HepG2 (cell line): ENCODE measurements around the gene CALR. TPM values are rescaled to one million over a fixed set of nuclear protein-coding genes. Genes with fewer than 3 reads are reported as not detected.
A peak's percentile ranks its signal among the peaks of the same experiment; 100 is the strongest.

ENCODE experiments used
- CBFB ChIP-seq: sonication (generic); formaldehyde crosslinking; IDR thresholded peaks from 2 replicates; pipeline ENCODE4 v1.4.0; 2020; ENCODE audit warnings: missing genetic modification reagents
- DPF2 ChIP-seq: sonication (generic); formaldehyde crosslinking; IDR thresholded peaks from 2 replicates; pipeline ENCODE4 v1.4.0; 2020; ENCODE audit warnings: mild to moderate bottlenecking, low read depth, missing genetic modification reagents, borderline replicate concordance
- GATAD1 ChIP-seq: IDR thresholded peaks from 2 replicates; pipeline ENCODE4 v1.6.1; 2016; ENCODE audit warnings: missing genetic modification reagents, missing compliant biosample characterization
- GLI4 ChIP-seq: sonication (generic); formaldehyde crosslinking; IDR thresholded peaks from 2 replicates; pipeline ENCODE4 v1.5.1; 2020; ENCODE audit warnings: missing genetic modification reagents, mild to moderate bottlenecking, moderate library complexity, borderline replicate concordance
- HCFC1 ChIP-seq: fragments of 150-350 bp; IDR thresholded peaks from 2 replicates; pipeline ENCODE4 v1.6.1; 2014; ENCODE audit warnings: low read depth, low read length
- HDAC2 ChIP-seq: sonication (generic); formaldehyde crosslinking; IDR thresholded peaks from 2 replicates; pipeline ENCODE4 v1.4.0; 2020; ENCODE audit warnings: missing genetic modification reagents
- HIVEP1 ChIP-seq: sonication (generic); formaldehyde crosslinking; IDR thresholded peaks from 2 replicates; pipeline ENCODE4 v1.4.0; 2020; ENCODE audit warnings: mild to moderate bottlenecking, missing genetic modification reagents
- HNRNPK ChIP-seq: fragments of 200-400 bp; formaldehyde crosslinking; IDR thresholded peaks from 2 replicates; pipeline ENCODE4 v1.6.1; 2018; ENCODE audit warnings: low read length, low read depth, moderate library complexity, mild to moderate bottlenecking; ENCODE audit not compliant: poor library complexity, severe bottlenecking
- KDM3A ChIP-seq: IDR thresholded peaks from 2 replicates; pipeline ENCODE4 v1.6.1; 2018; ENCODE audit warnings: low read depth, missing compliant biosample characterization
- MYC ChIP-seq: sonication (generic); formaldehyde crosslinking; IDR thresholded peaks from 2 replicates; pipeline ENCODE4 v1.9.0; 2021; ENCODE audit warnings: missing genetic modification reagents, borderline replicate concordance
- PLRG1 ChIP-seq: fragments of 450-650 bp; conservative IDR thresholded peaks from 2 replicates; pipeline ENCODE4 v1.6.1; 2016
- SP2 ChIP-seq: sonication (generic); formaldehyde crosslinking; IDR thresholded peaks from 2 replicates; pipeline ENCODE4 v1.5.1; 2020; ENCODE audit warnings: mild to moderate bottlenecking, missing genetic modification reagents
- SRSF9 ChIP-seq: fragments of 200-400 bp; formaldehyde crosslinking; IDR thresholded peaks from 2 replicates; pipeline ENCODE4 v1.6.1; 2018; ENCODE audit warnings: borderline replicate concordance, mild to moderate bottlenecking, low read depth, low read length; ENCODE audit not compliant: insufficient read depth, poor library complexity, severe bottlenecking
- ZBTB14 ChIP-seq: sonication (generic); formaldehyde crosslinking; IDR thresholded peaks from 2 replicates; pipeline ENCODE4 v1.4.0; 2020; ENCODE audit warnings: missing genetic modification reagents
- ZNF235 ChIP-seq: sonication (generic); formaldehyde crosslinking; IDR thresholded peaks from 2 replicates; pipeline ENCODE4 v1.8.1; 2023; ENCODE audit warnings: mild to moderate bottlenecking, missing genetic modification reagents, borderline replicate concordance
- ZNF629 ChIP-seq: sonication (generic); formaldehyde crosslinking; conservative IDR thresholded peaks from 2 replicates; pipeline ENCODE4 v1.5.0; 2020; ENCODE audit warnings: missing genetic modification reagents
- ZNF839 ChIP-seq: sonication (generic); formaldehyde crosslinking; IDR thresholded peaks from 2 replicates; pipeline ENCODE4 v1.4.0; 2020; ENCODE audit warnings: missing genetic modification reagents, mild to moderate bottlenecking, borderline replicate concordance
- polyA plus RNA-seq, 8 experiments: library from polyadenylated mRNA; depleted of rRNA in 3 of 8; stranded (reverse) in 7 of 8; unstranded in 1 of 8; fragments of >200 nt; fragmentation: Illumina TruSeq in 4 of 8; extraction: Trizol in 4 of 8; gene quantifications; 2 replicates each; pipeline versions ENCODE4 v1.2.1 to v1.2.3, GENCODE V29; 2011 to 2016; ENCODE audit warnings: low read depth in 4 of 8, missing spikeins in 1 of 8, mixed read lengths in 1 of 8; ENCODE audit not compliant: insufficient read depth in 1 of 8
- total RNA-seq, 5 experiments: library from RNA; depleted of rRNA; stranded (reverse); fragments of >200 nt; fragmentation: Illumina TruSeq; extraction: Trizol; gene quantifications; 2 replicates each; pipeline ENCODE4 v1.2.3, GENCODE V29; 2016; ENCODE audit warnings: low read depth in 1 of 5
- TF ChIP-seq, protein P1 (sequence below): IDR thresholded peaks from 2 replicates; pipeline ENCODE4 v1.6.1; 2016; ENCODE audit warnings: mild to moderate bottlenecking, missing biosample characterization, missing genetic modification reagents
- TF ChIP-seq, protein P2 (sequence below), 2 experiments: sonication (generic) in 1 of 2; formaldehyde crosslinking in 1 of 2; IDR thresholded peaks; 2 replicates each; pipeline versions ENCODE4 v1.6.1 to v1.9.0; 2014 to 2022; ENCODE audit warnings: antibody characterized with exemption in 1 of 2, borderline replicate concordance in 1 of 2, inconsistent platforms in 1 of 2, low read depth in 1 of 2, missing genetic modification reagents in 1 of 2
- TF ChIP-seq, protein P3 (sequence below): sonication (generic); formaldehyde crosslinking; IDR thresholded peaks from 2 replicates; pipeline ENCODE4 v1.4.0; 2020; ENCODE audit warnings: mild to moderate bottlenecking, low read depth, missing genetic modification reagents

The CALR gene
- total and polyA plus RNA-seq, 2 of the 13 experiments (the other 11 are each of a cell fraction or from before 2014, with no cell fraction given) = 898 to 934 TPM

- TF ChIP-seq, protein P1, sequence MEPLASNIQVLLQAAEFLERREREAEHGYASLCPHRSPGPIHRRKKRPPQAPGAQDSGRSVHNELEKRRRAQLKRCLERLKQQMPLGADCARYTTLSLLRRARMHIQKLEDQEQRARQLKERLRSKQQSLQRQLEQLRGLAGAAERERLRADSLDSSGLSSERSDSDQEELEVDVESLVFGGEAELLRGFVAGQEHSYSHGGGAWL (CRISPR knock-in tag) = peak; percentile 96
- TF ChIP-seq DPF2 (no peak), ZNF629 (CRISPR knock-in tag) (no peak), MYC (peak; percentile 81), ZBTB14 (CRISPR knock-in tag) (no peak), SRSF9 (no peak), KDM3A (0 out of 2 replicates have a peak, but pooled peaks have one; percentile 12), ZNF839 (no peak), GATAD1 (CRISPR knock-in tag) (peak; percentile 88), HNRNPK (peak; percentile 70), HIVEP1 (CRISPR knock-in tag) (no peak), SP2 (peak; percentile 55), CBFB (0 out of 2 replicates have a peak, but pooled peaks have one; percentile 13), GLI4 (CRISPR knock-in tag) (peak; percentile 70; the same call in 1 of the 2 replicates), ZNF235 (CRISPR knock-in tag) (peak; percentile 82; the same call in 1 of the 2 replicates), PLRG1 (no peak), HCFC1 (peak; percentile 45; the same call in 1 of the 2 replicates), HDAC2 (peak; percentile 45; the same call in 1 of the 2 replicates)
- TF ChIP-seq, protein P2, sequence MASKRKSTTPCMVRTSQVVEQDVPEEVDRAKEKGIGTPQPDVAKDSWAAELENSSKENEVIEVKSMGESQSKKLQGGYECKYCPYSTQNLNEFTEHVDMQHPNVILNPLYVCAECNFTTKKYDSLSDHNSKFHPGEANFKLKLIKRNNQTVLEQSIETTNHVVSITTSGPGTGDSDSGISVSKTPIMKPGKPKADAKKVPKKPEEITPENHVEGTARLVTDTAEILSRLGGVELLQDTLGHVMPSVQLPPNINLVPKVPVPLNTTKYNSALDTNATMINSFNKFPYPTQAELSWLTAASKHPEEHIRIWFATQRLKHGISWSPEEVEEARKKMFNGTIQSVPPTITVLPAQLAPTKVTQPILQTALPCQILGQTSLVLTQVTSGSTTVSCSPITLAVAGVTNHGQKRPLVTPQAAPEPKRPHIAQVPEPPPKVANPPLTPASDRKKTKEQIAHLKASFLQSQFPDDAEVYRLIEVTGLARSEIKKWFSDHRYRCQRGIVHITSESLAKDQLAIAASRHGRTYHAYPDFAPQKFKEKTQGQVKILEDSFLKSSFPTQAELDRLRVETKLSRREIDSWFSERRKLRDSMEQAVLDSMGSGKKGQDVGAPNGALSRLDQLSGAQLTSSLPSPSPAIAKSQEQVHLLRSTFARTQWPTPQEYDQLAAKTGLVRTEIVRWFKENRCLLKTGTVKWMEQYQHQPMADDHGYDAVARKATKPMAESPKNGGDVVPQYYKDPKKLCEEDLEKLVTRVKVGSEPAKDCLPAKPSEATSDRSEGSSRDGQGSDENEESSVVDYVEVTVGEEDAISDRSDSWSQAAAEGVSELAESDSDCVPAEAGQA (IDR thresholded peaks at IDR 0.05; ENCODE audit: low read depth) = peak; percentile 68; the same call in 1 of the 2 replicates
- TF ChIP-seq, protein P2 (CRISPR knock-in tag; IDR thresholded peaks at IDR 0.05; ENCODE audit: borderline replicate concordance) = 0 out of 2 replicates have a peak, but pooled peaks have one; percentile 72
- TF ChIP-seq, protein P3, sequence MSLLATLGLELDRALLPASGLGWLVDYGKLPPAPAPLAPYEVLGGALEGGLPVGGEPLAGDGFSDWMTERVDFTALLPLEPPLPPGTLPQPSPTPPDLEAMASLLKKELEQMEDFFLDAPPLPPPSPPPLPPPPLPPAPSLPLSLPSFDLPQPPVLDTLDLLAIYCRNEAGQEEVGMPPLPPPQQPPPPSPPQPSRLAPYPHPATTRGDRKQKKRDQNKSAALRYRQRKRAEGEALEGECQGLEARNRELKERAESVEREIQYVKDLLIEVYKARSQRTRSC (CRISPR knock-in tag) = peak; percentile 79; the same call in 1 of the 2 replicates
Measured at GRCh38 chr19:12956446-12957388, 18.3 kb downstream of the CALR start, which contains the start of gene GADD45GIP1 (continued).
